GM19397 (cell line): ENCODE results near the gene CLPX.
"Not testable (repeated sequence)": the region's sequence is repeated elsewhere in the genome, so short reads cannot be mapped to it uniquely, and the experiment has no call there.

ENCODE experiments used
- ATAC-seq: cut with Tn5 transposase; IDR thresholded peaks from one replicate; pipeline ENCODE4 v1.9.1; 2021; ENCODE audit warnings: mild to moderate bottlenecking, moderate library complexity; ENCODE audit not compliant: unreplicated experiment

The CLPX gene

GRCh38 chr15:65175511-65175910, 9.6 kb downstream of the CLPX start:
- ATAC-seq = no peak

- no peak for ATAC-seq
Measured at GRCh38 chr15:65174509-65174908, 10.6 kb downstream of the CLPX start.

- ATAC-seq = no peak
Measured at GRCh38 chr15:65172531-65172930, 12.6 kb downstream of the CLPX start.

- ATAC-seq = no peak
Measured at GRCh38 chr15:65171428-65171827, 13.7 kb downstream of the CLPX start.

- no peak for ATAC-seq
Measured at GRCh38 chr15:65165875-65166274, 19.3 kb downstream of the CLPX start.

- no peak for ATAC-seq
Measured at GRCh38 chr15:65164139-65164538, 21.0 kb downstream of the CLPX start.

- ATAC-seq = no peak
Measured at GRCh38 chr15:65163041-65163440, 22.1 kb downstream of the CLPX start.

- ATAC-seq = no peak
Measured at GRCh38 chr15:65156692-65157091, 28.4 kb downstream of the CLPX start.

GRCh38 chr15:65154720-65155119, 30.4 kb downstream of the CLPX start:
- ATAC-seq = no peak

GRCh38 chr15:65147902-65148301, 37.2 kb downstream of the CLPX start:
- no peak for ATAC-seq

- ATAC-seq = no peak
Measured at GRCh38 chr15:65146438-65146837, 38.7 kb downstream of the CLPX start.

- not testable (repeated sequence) for ATAC-seq
Measured at GRCh38 chr15:65138631-65139030, 46.5 kb downstream of the CLPX start.

GRCh38 chr15:65137893-65138292, 47.2 kb downstream of the CLPX start:
- not testable (repeated sequence) for ATAC-seq

GRCh38 chr15:65137089-65137488, 48.1 kb downstream of the CLPX start:
- ATAC-seq = not testable (repeated sequence)

- ATAC-seq = no peak
Measured at GRCh38 chr15:65134538-65134937, 50.6 kb downstream of the CLPX start.

- ATAC-seq = peak; percentile 86
Measured at GRCh38 chr15:65133548-65134200, 51.5 kb downstream of the CLPX start, which contains the start of gene PDCD7. Gene PDCD7 (minus strand): TSS chr15:65133808. CDS start chr15:65133781, 27 bp downstream.

GRCh38 chr15:65132878-65133547, 52.1 kb downstream of the CLPX start:
- peak; percentile 50 for ATAC-seq

GRCh38 chr15:65130941-65131340, 54.2 kb downstream of the CLPX start:
- no peak for ATAC-seq

- no peak for ATAC-seq
Measured at GRCh38 chr15:65115542-65115941, 69.6 kb downstream of the CLPX start.

GRCh38 chr15:65115086-65115485, 70.1 kb downstream of the CLPX start, which contains the start of gene UBAP1L:
Gene UBAP1L (minus strand): TSS chr15:65115200. CDS start chr15:65106215, 8,985 bp downstream.
- ATAC-seq = no peak

GRCh38 chr15:65110676-65111292, 74.4 kb downstream of the CLPX start:
- no peak for ATAC-seq

GRCh38 chr15:65106011-65106590, 79.0 kb downstream of the CLPX start:
- ATAC-seq = no peak
